ENCODE measurements around the gene TENT5C. TPM values are rescaled to one million over a fixed set of nuclear protein-coding genes. Genes with fewer than 3 reads are reported as not detected.

TENT5C gene
- total and polyA plus RNA-seq, 7 donors: 1.5 to 31.4 (median 9.7) TPM

GRCh38 chr1:117661027-117661426, 55.2 kb downstream of the TENT5C start:
- no peaks in the 10 kb centered on the region for H3K27me3 ChIP-seq (ENCODE audit: insufficient read depth in 3 of 3, low read length in 2 of 3)
- TF ChIP-seq CTCF (IDR thresholded peaks at IDR 0.05): no peak
- no peaks in the 10 kb centered on the region for H3K36me3 ChIP-seq (ENCODE audit: insufficient read depth in 1 of 2, low read depth in 1 of 2)
- no peak overlapping the region for H3K27ac ChIP-seq
- H3K4me3 ChIP-seq: no peak overlapping the region
- H3K9me3 ChIP-seq: no peaks in the 10 kb centered on the region
- ATAC-seq (no peak), DNase-seq (no peak)
- WGBS, 3 donors: 88 to 94% (median 90%) methylated on average over 6 of the region's 6 CpGs
- intact Hi-C loops (cut with DNase I): no loop called here
- H3K4me1 ChIP-seq: peaks cover 33% of the 10 kb centered on the region

- no peak overlapping the region for H3K27ac ChIP-seq
- ATAC-seq (no peak), DNase-seq (no peak)
- no peak for TF ChIP-seq CTCF (IDR thresholded peaks at IDR 0.05)
- 93 to 100% (median 94%) methylated on average over 1 of the region's 1 CpG for WGBS, 3 donors
- peaks cover 18% of the 10 kb centered on the region for H3K4me1 ChIP-seq
- intact Hi-C loops (cut with DNase I): no loop called here
- H3K9me3 ChIP-seq: no peaks in the 10 kb centered on the region
- no peaks in the 10 kb centered on the region for H3K36me3 ChIP-seq (ENCODE audit: insufficient read depth in 1 of 2, low read depth in 1 of 2)
- no peak overlapping the region for H3K4me3 ChIP-seq
- no peaks in the 10 kb centered on the region for H3K27me3 ChIP-seq (ENCODE audit: insufficient read depth in 3 of 3, low read length in 2 of 3)
Measured at GRCh38 chr1:117662667-117663066, 56.8 kb downstream of the TENT5C start.

- no peak for ATAC-seq
- H3K36me3 ChIP-seq (ENCODE audit: insufficient read depth in 1 of 2, low read depth in 1 of 2): no peaks in the 10 kb centered on the region
- no peaks in the 10 kb centered on the region for H3K9me3 ChIP-seq
- H3K4me3 ChIP-seq: no peak overlapping the region
- DNase-seq: no peak
- intact Hi-C loops (cut with DNase I): no loop called here
- H3K27ac ChIP-seq: no peak overlapping the region
- H3K4me1 ChIP-seq: peaks cover 12% of the 10 kb centered on the region
- WGBS, 3 donors: 83 to 88% (median 88%) methylated on average over 7 of the region's 7 CpGs
- no peak for TF ChIP-seq CTCF (IDR thresholded peaks at IDR 0.05)
- no peaks in the 10 kb centered on the region for H3K27me3 ChIP-seq (ENCODE audit: insufficient read depth in 3 of 3, low read length in 2 of 3)
Measured at GRCh38 chr1:117663156-117663902, 57.5 kb downstream of the TENT5C start.

GRCh38 chr1:117664314-117664713, 58.5 kb downstream of the TENT5C start:
- ATAC-seq (no peak), DNase-seq (no peak)
- peaks cover 2% of the 10 kb centered on the region for H3K4me1 ChIP-seq
- intact Hi-C loops (cut with DNase I): no loop called here
- WGBS, 3 donors: 83 to 93% (median 90%) methylated on average over 6 of the region's 6 CpGs
- TF ChIP-seq CTCF (IDR thresholded peaks at IDR 0.05): no peak
- no peaks in the 10 kb centered on the region for H3K36me3 ChIP-seq (ENCODE audit: insufficient read depth in 1 of 2, low read depth in 1 of 2)
- H3K27me3 ChIP-seq (ENCODE audit: insufficient read depth in 3 of 3, low read length in 2 of 3): no peaks in the 10 kb centered on the region
- no peaks in the 10 kb centered on the region for H3K9me3 ChIP-seq
- no peak overlapping the region for H3K27ac ChIP-seq
- no peak overlapping the region for H3K4me3 ChIP-seq
